ENCODE measurements around the gene VPS11. TPM values are rescaled to one million over a fixed set of nuclear protein-coding genes. Genes with fewer than 3 reads are reported as not detected.
"Not testable (repeated sequence)": the region's sequence is repeated elsewhere in the genome, so short reads cannot be mapped to it uniquely, and the experiment has no call there.

VPS11 gene
- total RNA-seq, 2 experiments from 2014 or later, result 23.3 to 32.2 TPM

GRCh38 chr11:119034813-119035212 lies 32.8 kb upstream of the VPS11 start:
- Histone ChIP-seq H2AFZ (ENCODE audit: low read length) (no peak overlapping the region), H3K9me2 (ENCODE audit: insufficient read depth, low read length) (no peaks in the 10 kb centered on the region), H4K20me1 (ENCODE audit: insufficient read depth, low read length) (no peaks in the 10 kb centered on the region), H3K4me2 (ENCODE audit: low read length) (no peak overlapping the region), H3K79me2 (ENCODE audit: insufficient read depth, low read depth, low read length) (no peaks in the 10 kb centered on the region), H3K4me3 (ENCODE audit: low read depth, low read length, poor library complexity, severe bottlenecking) (no peak overlapping the region), H3K36me3 (ENCODE audit: insufficient read depth, low read length) (no peaks in the 10 kb centered on the region), H3K27ac (ENCODE audit: low read depth, low read length, poor library complexity, severe bottlenecking) (no peak overlapping the region), H3K4me1 (ENCODE audit: insufficient read depth, low read length, poor library complexity, severe bottlenecking) (peaks cover 6% of the 10 kb centered on the region), H3K9me3 (ENCODE audit: low read length) (no peaks in the 10 kb centered on the region)
- BruUV-seq (replicated peaks), result no TSS peak
- CTCF ChIA-PET (ENCODE audit: unreplicated experiment), result no interaction called here
- TF ChIP-seq EZH2phosphoT487 (IDR thresholded peaks at IDR 0.05; ENCODE audit: borderline replicate concordance, low read depth, low read length), result no peak
- no peak for TF ChIP-seq CTCF (conservative IDR thresholded peaks at IDR 0.05; ENCODE audit: low read length)
- intact Hi-C loops (cut with micrococcal nuclease; ENCODE audit: unreplicated experiment), result no loop called here
- POLR2A ChIA-PET, result interaction anchor here (0.6 to 1.1 kb wide), 3 partner anchors 16 to 56 kb away, joined by 4 to 5 read pairs (median 4); no protein-coding TSS in a partner anchor
- DNase-seq (ENCODE audit: low spot score), result no peak

GRCh38 chr11:119038884-119039283 lies 28.7 kb upstream of the VPS11 start:
- Histone ChIP-seq H3K4me1 (ENCODE audit: insufficient read depth, low read length, poor library complexity, severe bottlenecking) (no peaks in the 10 kb centered on the region), H4K20me1 (ENCODE audit: insufficient read depth, low read length) (no peaks in the 10 kb centered on the region), H3K9me3 (ENCODE audit: low read length) (no peaks in the 10 kb centered on the region), H3K79me2 (ENCODE audit: insufficient read depth, low read depth, low read length) (no peaks in the 10 kb centered on the region), H3K9me2 (ENCODE audit: insufficient read depth, low read length) (no peaks in the 10 kb centered on the region), H3K4me3 (ENCODE audit: low read depth, low read length, poor library complexity, severe bottlenecking) (no peak overlapping the region), H3K36me3 (ENCODE audit: insufficient read depth, low read length) (no peaks in the 10 kb centered on the region), H3K27ac (ENCODE audit: low read depth, low read length, poor library complexity, severe bottlenecking) (no peak overlapping the region), H2AFZ (ENCODE audit: low read length) (no peak overlapping the region), H3K4me2 (ENCODE audit: low read length) (no peak overlapping the region)
- no TSS peak for BruUV-seq (replicated peaks)
- ChIA-PET POLR2A (no interaction called here), CTCF (ENCODE audit: unreplicated experiment) (no interaction called here)
- intact Hi-C loops (cut with micrococcal nuclease; ENCODE audit: unreplicated experiment), result no loop called here
- TF ChIP-seq CTCF (conservative IDR thresholded peaks at IDR 0.05; ENCODE audit: low read length) (no peak), EZH2phosphoT487 (IDR thresholded peaks at IDR 0.05; ENCODE audit: borderline replicate concordance, low read depth, low read length) (no peak)
- no peak for DNase-seq (ENCODE audit: low spot score)

GRCh38 chr11:119039471-119039870 lies 28.1 kb upstream of the VPS11 start:
- DNase-seq (ENCODE audit: low spot score); H3K9me3 ChIP-seq (ENCODE audit: low read length); H3K4me1 ChIP-seq (ENCODE audit: insufficient read depth, low read length, poor library complexity, severe bottlenecking); intact Hi-C loops (cut with micrococcal nuclease; ENCODE audit: unreplicated experiment); H3K4me2 ChIP-seq (ENCODE audit: low read length); H3K79me2 ChIP-seq (ENCODE audit: insufficient read depth, low read depth, low read length); H3K4me3 ChIP-seq (ENCODE audit: low read depth, low read length, poor library complexity, severe bottlenecking); H4K20me1 ChIP-seq (ENCODE audit: insufficient read depth, low read length); H3K9me2 ChIP-seq (ENCODE audit: insufficient read depth, low read length); POLR2A ChIA-PET; H3K36me3 ChIP-seq (ENCODE audit: insufficient read depth, low read length); BruUV-seq (replicated peaks); CTCF ChIA-PET (ENCODE audit: unreplicated experiment): not testable (repeated sequence)
- Histone ChIP-seq H3K27ac (ENCODE audit: low read depth, low read length, poor library complexity, severe bottlenecking) (peak overlapping the region; percentile 47), H2AFZ (ENCODE audit: low read length) (0 out of 2 replicates have a peak overlapping the region, but pooled peaks have one; percentile 9)

Measured in OCI-LY7 (cell line).